GM06990 (cell line): Measurements from ENCODE around the gene CIRBP.

Experiments used
- DNase-seq: peaks from one replicate; pipeline ENCODE4 v3.0.0-alpha.2; 2011; ENCODE audit not compliant: insufficient read length; ENCODE audit errors: extremely low read depth
- H3K27me3 ChIP-seq: replicated peaks from 2 replicates; pipeline ENCODE4 v1.6.0; 2011; ENCODE audit warnings: low read length; ENCODE audit not compliant: control insufficient read depth, insufficient read depth
- H3K36me3 ChIP-seq: 2 replicates; pipeline ENCODE4 v1.5.1; 2011; ENCODE audit warnings: low read length; ENCODE audit not compliant: control insufficient read depth, insufficient read depth
- H3K4me3 ChIP-seq: replicated peaks from 2 replicates; pipeline ENCODE4 v1.5.1; 2011; ENCODE audit warnings: low read depth, mild to moderate bottlenecking, control low read depth, low read length
- TF ChIP-seq, protein P1 (sequence below): IDR thresholded peaks from 2 replicates; pipeline ENCODE4 v1.5.1; 2011; ENCODE audit warnings: low read length, control low read depth, mild to moderate bottlenecking, inconsistent platforms; ENCODE audit not compliant: insufficient read depth, poor library complexity, severe bottlenecking

Gene CIRBP

DNA sequence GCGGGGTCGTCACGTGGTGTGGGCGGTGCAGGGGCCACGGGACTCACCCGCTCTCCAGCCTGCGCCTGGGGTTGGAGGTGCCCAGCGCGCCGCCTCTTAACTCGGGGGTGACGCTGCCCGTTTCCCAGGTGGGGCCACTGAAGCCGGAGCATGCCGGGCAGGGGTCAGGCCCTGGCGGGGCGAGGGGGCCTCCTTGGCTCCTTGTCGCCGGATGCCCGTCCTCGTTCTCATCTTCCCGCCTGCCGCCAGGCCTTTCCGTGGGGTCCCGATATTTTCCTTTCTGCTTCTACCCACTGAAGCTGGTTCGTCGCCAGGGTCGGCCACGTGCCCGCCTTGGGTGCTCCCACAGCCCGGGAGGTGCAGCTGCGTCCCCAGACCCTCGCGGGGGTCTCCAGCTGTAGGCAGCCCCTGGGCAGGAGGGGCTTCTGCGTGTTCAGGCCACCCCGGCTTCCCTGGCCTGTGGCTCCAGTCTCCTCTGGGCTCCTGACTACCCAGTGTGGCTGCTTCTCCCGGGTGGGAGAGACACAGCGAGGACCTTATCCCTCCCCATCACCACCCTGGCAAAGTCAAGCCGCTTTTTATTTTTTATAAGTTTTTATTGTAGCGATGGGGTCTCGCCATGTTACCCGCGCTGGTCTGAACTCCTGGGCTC, 7.0 kb downstream of the CIRBP start:
- TF ChIP-seq, protein P1, sequence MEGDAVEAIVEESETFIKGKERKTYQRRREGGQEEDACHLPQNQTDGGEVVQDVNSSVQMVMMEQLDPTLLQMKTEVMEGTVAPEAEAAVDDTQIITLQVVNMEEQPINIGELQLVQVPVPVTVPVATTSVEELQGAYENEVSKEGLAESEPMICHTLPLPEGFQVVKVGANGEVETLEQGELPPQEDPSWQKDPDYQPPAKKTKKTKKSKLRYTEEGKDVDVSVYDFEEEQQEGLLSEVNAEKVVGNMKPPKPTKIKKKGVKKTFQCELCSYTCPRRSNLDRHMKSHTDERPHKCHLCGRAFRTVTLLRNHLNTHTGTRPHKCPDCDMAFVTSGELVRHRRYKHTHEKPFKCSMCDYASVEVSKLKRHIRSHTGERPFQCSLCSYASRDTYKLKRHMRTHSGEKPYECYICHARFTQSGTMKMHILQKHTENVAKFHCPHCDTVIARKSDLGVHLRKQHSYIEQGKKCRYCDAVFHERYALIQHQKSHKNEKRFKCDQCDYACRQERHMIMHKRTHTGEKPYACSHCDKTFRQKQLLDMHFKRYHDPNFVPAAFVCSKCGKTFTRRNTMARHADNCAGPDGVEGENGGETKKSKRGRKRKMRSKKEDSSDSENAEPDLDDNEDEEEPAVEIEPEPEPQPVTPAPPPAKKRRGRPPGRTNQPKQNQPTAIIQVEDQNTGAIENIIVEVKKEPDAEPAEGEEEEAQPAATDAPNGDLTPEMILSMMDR = no peak
- H3K36me3 ChIP-seq = peaks cover 35% of the 10 kb centered on the region
- DNase-seq = no peak

DNA sequence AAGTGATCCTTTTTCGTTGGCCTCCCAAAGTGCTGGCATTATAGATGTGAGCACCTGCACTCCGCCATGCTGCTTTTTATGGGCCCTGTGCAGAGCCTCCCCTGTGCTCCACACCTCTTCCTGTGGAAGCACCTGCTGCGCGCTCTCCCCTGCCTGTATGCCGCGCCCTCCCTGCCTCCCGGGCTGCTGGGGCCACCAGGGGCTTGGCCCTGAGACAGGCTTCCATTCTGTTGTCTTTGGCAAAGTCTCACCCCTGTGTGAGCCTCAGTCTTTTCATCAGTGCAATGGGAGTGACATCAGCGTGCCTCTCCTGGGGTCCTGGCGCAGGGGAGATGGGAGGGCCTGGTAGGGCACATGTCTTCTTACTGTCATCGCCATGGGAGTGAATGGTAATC, 7.5 kb downstream of the CIRBP start:
- DNase-seq = no peak
- TF ChIP-seq, protein P1 = no peak
- peak overlapping the region; percentile 72 for H3K4me3 ChIP-seq
- H3K27me3 ChIP-seq = no peaks in the 10 kb centered on the region
- peaks cover 31% of the 10 kb centered on the region for H3K36me3 ChIP-seq

More for the DNA sequence above, 7.0 kb downstream of the CIRBP start:
- H3K27me3 ChIP-seq = no peaks in the 10 kb centered on the region
- peak overlapping the region; percentile 72 for H3K4me3 ChIP-seq

DNA sequence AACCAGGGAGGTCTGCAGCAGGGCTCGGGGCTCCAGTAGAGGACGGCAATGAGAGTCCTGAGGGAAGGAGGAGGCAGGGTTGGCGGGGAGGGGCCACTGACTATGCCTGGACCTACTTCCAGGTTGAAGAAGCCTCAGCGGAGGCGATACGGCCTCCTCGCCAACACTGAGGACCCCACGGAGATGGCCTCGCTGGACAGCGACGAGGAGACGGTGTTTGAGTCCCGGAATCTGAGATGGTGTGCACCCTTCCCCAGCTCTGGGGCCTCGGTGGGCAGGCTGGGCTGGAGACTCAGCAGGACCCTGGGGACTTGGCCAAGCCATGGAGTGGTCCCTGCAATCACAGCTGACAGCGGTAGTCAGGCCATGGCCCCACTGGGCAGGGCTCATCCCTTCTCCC, 7.9 kb downstream of the CIRBP start:
- no peaks in the 10 kb centered on the region for H3K27me3 ChIP-seq
- TF ChIP-seq, protein P1 = no peak
- no peak overlapping the region; the same call in 1 of the 2 replicates for H3K4me3 ChIP-seq
- DNase-seq = no peak
- H3K36me3 ChIP-seq = peaks cover 27% of the 10 kb centered on the region

DNA sequence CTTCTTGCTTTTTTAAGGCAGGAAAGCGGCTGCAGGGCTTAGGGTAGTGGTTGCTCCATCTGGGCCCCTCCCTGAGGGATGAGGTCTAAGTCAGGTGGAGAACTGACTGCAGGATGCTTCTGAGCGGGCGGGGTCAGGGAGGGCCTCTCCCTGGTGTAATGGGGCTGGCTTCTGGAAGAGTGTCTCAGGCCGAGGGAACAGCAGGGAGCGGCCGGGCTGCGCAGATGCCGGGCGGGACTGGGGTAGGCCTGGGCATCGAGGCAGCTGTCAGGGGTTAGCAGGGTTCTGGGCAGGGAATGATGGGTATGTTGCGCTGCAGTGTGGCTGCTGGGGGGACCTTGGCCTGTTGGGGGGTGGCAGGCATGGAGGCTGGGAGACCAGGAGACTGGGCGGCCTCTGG, 8.9 kb downstream of the CIRBP start:
- TF ChIP-seq, protein P1 = no peak
- no peak for DNase-seq
- Histone ChIP-seq H3K4me3 (no peak overlapping the region), H3K27me3 (no peaks in the 10 kb centered on the region), H3K36me3 (peaks cover 23% of the 10 kb centered on the region)

DNA sequence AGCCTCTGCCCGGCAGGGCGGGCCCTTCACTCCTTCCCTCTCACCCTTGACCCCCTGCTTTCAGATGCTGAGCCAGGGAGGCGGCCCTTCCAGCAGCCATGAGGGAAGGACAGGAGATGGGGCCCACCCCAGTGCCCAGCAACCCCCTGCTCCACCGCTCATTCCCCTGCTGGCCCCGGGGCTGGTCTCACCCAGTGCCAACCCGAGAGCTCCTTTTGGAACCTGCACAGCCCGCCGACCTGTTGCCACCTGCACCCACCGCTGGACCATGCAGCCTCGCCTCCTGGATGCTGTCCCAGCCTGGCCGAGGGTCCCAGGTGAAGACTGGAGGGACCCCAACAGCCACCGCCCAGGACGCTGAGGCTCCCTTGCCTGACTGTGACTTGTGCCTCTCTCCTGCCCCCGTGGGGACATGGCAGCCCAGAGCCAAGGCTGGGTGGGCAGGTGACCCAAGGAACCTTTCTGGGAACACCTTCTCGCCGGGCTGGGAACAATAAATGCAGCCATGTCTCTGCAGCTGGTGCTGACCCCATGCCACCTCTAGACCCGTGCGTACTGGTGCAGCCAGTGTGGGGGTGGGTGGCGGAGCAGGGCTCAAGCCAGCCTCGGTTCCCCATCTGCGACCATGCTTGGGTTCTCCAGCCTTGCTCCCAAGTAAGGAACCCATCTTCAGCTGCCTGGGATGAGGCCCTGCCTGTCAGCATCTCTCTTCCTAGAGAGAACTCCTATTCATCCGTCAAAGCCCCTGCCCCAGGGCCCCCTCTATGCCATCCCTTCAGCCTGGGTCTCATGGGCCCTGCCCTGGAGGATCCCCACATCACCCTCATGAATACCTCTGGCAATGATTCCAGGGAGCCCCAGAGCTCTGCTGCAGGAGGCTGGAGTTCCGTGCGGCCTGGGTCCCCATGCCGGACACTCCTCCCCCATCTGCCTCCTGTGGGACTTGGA, 9.9 kb downstream of the CIRBP start:
- TF ChIP-seq, protein P1 = no peak
- DNase-seq = no peak

More for the DNA sequence above, 9.9 kb downstream of the CIRBP start:
- peaks cover 14% of the 10 kb centered on the region for H3K36me3 ChIP-seq
- no peak overlapping the region for H3K4me3 ChIP-seq
- H3K27me3 ChIP-seq = no peaks in the 10 kb centered on the region
